GM12878 (cell line): ENCODE measurements around the gene OTC. TPM values are rescaled to one million over a fixed set of nuclear protein-coding genes. Genes with fewer than 3 reads are reported as not detected.

Experiments
- ATAC-seq: fragments of 200-7000 bp; cut with Tn5 transposase; 3 replicates; pipeline ENCODE4 v1.9.1; 2020; ENCODE audit warnings: mild to moderate bottlenecking, moderate library complexity
- BruUV-seq: library from RNA; stranded (reverse); fragments of 400-500 nt; replicated peaks from 2 replicates; lab custom pipeline; 2021; lab: Mats Ljungman, UMichigan
- CTCF ChIA-PET: fragments of 300-600 bp; sonication (Branson Sonifier 250); formaldehyde crosslinking; extraction: SDS; loops from one replicate; lab custom pipeline; 2021; ENCODE audit warnings: inconsistent platforms; lab: Yijun Ruan, JAX
- POLR2A ChIA-PET: fragments of 350-600 bp; formaldehyde crosslinking; extraction: SDS; loops from one replicate; lab custom pipeline; 2021; ENCODE audit warnings: inconsistent platforms; lab: Charles Lee
- RAD21 ChIA-PET: fragments of 300-600 bp; sonication (Branson Sonifier 250); formaldehyde crosslinking; loops from one replicate; lab custom pipeline; 2023; ENCODE audit warnings: antibody characterized with exemption; ENCODE audit not compliant: unreplicated experiment; lab: Charles Lee
- SMC1A ChIA-PET: fragments of 300-600 bp; sonication (Branson Sonifier 250); formaldehyde crosslinking; loops from one replicate; lab custom pipeline; 2023; ENCODE audit not compliant: unreplicated experiment, uncharacterized antibody; lab: Charles Lee
- DNase-seq: peaks from one replicate; pipeline ENCODE4 v3.0.0-alpha.2; 2011; ENCODE audit warnings: low read depth, low spot score
- FAIRE-seq: peaks from 3 replicates; lab custom pipeline; 2011; peaks lifted over from hg19 to GRCh38; lab: Jason Lieb, UNC
- H2AFZ ChIP-seq: 2 replicates; pipeline ENCODE4 v1.6.0; 2011; ENCODE audit warnings: low read depth, low read length, control low read depth; ENCODE audit not compliant: control insufficient read depth
- H3K27ac ChIP-seq: 2 replicates; pipeline ENCODE4 v1.5.1; 2011; ENCODE audit warnings: control low read depth; ENCODE audit not compliant: control insufficient read depth, insufficient read depth
- H3K27me3 ChIP-seq, 2 experiments: replicated peaks in 1 of 2; 2 replicates each; pipeline versions ENCODE4 v1.6.0 to v1.6.1; 2011; ENCODE audit warnings: low read length in 1 of 2; ENCODE audit not compliant: control insufficient read depth in 2 of 2, insufficient read depth in 2 of 2
- H3K36me3 ChIP-seq, 2 experiments: 2 replicates each; pipeline ENCODE4 v1.5.1; 2011; ENCODE audit warnings: low read length in 1 of 2; ENCODE audit not compliant: control insufficient read depth in 2 of 2, insufficient read depth in 2 of 2
- H3K4me1 ChIP-seq: 2 replicates; pipeline ENCODE4 v1.6.1; 2011; ENCODE audit warnings: mild to moderate bottlenecking, low read length, moderate library complexity, mixed read lengths; ENCODE audit not compliant: control insufficient read depth, insufficient read depth
- H3K4me2 ChIP-seq: 2 replicates; pipeline ENCODE4 v1.6.0; 2011; ENCODE audit warnings: control low read depth; ENCODE audit not compliant: control insufficient read depth, insufficient read depth
- H3K4me3 ChIP-seq: fragments of 200-600 bp; sonication (generic); 2 replicates; pipeline ENCODE4 v1.5.1; 2016
- H3K79me2 ChIP-seq: 2 replicates; pipeline ENCODE4 v1.6.0; 2011; ENCODE audit warnings: low read length; ENCODE audit not compliant: control insufficient read depth, insufficient read depth
- H3K9ac ChIP-seq: 2 replicates; pipeline ENCODE4 v1.8.0; 2011; ENCODE audit warnings: low read length, control low read depth, mixed read lengths; ENCODE audit not compliant: control insufficient read depth, insufficient read depth
- H3K9me3 ChIP-seq: replicated peaks from 3 replicates; pipeline ENCODE4 v1.5.1; 2011; ENCODE audit warnings: mild to moderate bottlenecking, low read length; ENCODE audit not compliant: control insufficient read depth, insufficient read depth
- H4K20me1 ChIP-seq: 2 replicates; pipeline ENCODE4 v1.6.0; 2011; ENCODE audit not compliant: control insufficient read depth, insufficient read depth
- CBX3 ChIP-seq: fragments of 200-600 bp; sonication (generic); IDR thresholded peaks from 2 replicates; pipeline ENCODE4 v1.6.1; 2016; ENCODE audit warnings: low read depth, borderline replicate concordance
- CHD1 ChIP-seq: IDR thresholded peaks from 2 replicates; pipeline ENCODE4 v1.6.1; 2012; ENCODE audit warnings: low read depth, low read length, improper control_type of control experiment
- FOS ChIP-seq: IDR thresholded peaks from 3 replicates; pipeline ENCODE4 v1.6.1; 2011; ENCODE audit warnings: borderline replicate concordance; ENCODE audit not compliant: insufficient read length; ENCODE audit errors: extremely low read depth
- KAT2A ChIP-seq: conservative IDR thresholded peaks from 2 replicates; pipeline ENCODE4 v1.6.1; 2011; ENCODE audit warnings: low read depth, low read length; ENCODE audit not compliant: control insufficient read depth
- MLLT1 ChIP-seq: fragments of 450-650 bp; IDR thresholded peaks from 2 replicates; pipeline ENCODE4 v1.6.1; 2016; ENCODE audit warnings: mild to moderate bottlenecking
- MYC ChIP-seq: IDR thresholded peaks from 2 replicates; pipeline ENCODE4 v1.6.1; 2011; ENCODE audit warnings: mild to moderate bottlenecking, low read length, moderate library complexity, inconsistent platforms; ENCODE audit not compliant: insufficient read depth, insufficient replicate concordance, insufficient read length, severe bottlenecking
- NFYB ChIP-seq: IDR thresholded peaks from 2 replicates; pipeline ENCODE4 v1.6.1; 2011; ENCODE audit warnings: low read depth, mild to moderate bottlenecking, low read length, improper control_type of control experiment, moderate library complexity; ENCODE audit not compliant: insufficient read depth
- POLR2AphosphoS5 ChIP-seq: IDR thresholded peaks from 2 replicates; pipeline ENCODE4 v1.6.1; 2011; ENCODE audit warnings: mild to moderate bottlenecking, low read length, inconsistent platforms
- RCOR1 ChIP-seq: conservative IDR thresholded peaks from 2 replicates; pipeline ENCODE4 v1.6.1; 2012; ENCODE audit warnings: low read depth, low read length, improper control_type of control experiment
- SKIL ChIP-seq: fragments of 450-650 bp; IDR thresholded peaks from 2 replicates; pipeline ENCODE4 v1.6.1; 2017; ENCODE audit warnings: mild to moderate bottlenecking, low read depth, inconsistent platforms; ENCODE audit not compliant: poor library complexity, severe bottlenecking
- STAT1 ChIP-seq: fragments of 450-650 bp; conservative IDR thresholded peaks from 2 replicates; pipeline ENCODE4 v1.6.1; 2014; ENCODE audit warnings: antibody characterized with exemption, mild to moderate bottlenecking
- SUZ12 ChIP-seq: fragments of 200-600 bp; sonication (generic); IDR thresholded peaks from one replicate; pipeline ENCODE4 v1.6.1; 2018; ENCODE audit warnings: antibody characterized with exemption, mild to moderate bottlenecking; ENCODE audit not compliant: unreplicated experiment
- ZBTB33 ChIP-seq: fragments of 450-650 bp; IDR thresholded peaks from 2 replicates; pipeline ENCODE4 v1.6.1; 2017; ENCODE audit warnings: mild to moderate bottlenecking
- WGBS: methylation state at CpG from one replicate; pipeline ENCODE4 v1.1.6; 2016; ENCODE audit warnings: low lambda C conversion rate; ENCODE audit not compliant: insufficient replicate concordance, insufficient coverage; ENCODE audit errors: missing lambda C conversion rate; 5-methylcytosine and 5-hydroxymethylcytosine counted together
- in situ Hi-C: fragments of 300-500 bp; cut with MboI; formaldehyde crosslinking; loops from 9 replicates; pipeline ENCODE4 v1.14.3; 2018; ENCODE audit warnings: mixed read lengths
- intact Hi-C: fragments of 100-400 bp; cut with micrococcal nuclease; formaldehyde crosslinking; loops from one replicate; pipeline ENCODE4 v1.14.2; 2022; ENCODE audit not compliant: unreplicated experiment
- polyA plus RNA-seq, 11 experiments: library from polyadenylated mRNA; depleted of rRNA in 4 of 11; unstranded in 6 of 11; stranded (reverse) in 5 of 11; fragments of >200 nt; fragmentation: Nextera tagmentation in 4 of 11; fragmentation: Illumina TruSeq in 1 of 11; extraction: Ambion mirVana in 4 of 11; extraction: Trizol in 1 of 11; gene quantifications; 1 replicate in 1 of 11; 2 replicates in 10 of 11; pipeline versions ENCODE4 v1.2.1 to v1.2.3, GENCODE V29; 2011 to 2016; ENCODE audit warnings: inconsistent platforms in 2 of 11, missing spikeins in 2 of 11, low read depth in 1 of 11
- total RNA-seq, 4 experiments: library from RNA; depleted of rRNA in 3 of 4; stranded (reverse); fragments of >200 nt in 3 of 4; fragmentation: Illumina TruSeq in 1 of 4; extraction: Trizol in 1 of 4; gene quantifications; 2 replicates each; pipeline versions ENCODE4 v1.2.1 to v1.2.3, GENCODE V29; 2013 to 2021
- TF ChIP-seq, protein P1 (sequence below): fragments of 450-650 bp; IDR thresholded peaks from 2 replicates; pipeline ENCODE4 v1.6.1; 2018; ENCODE audit warnings: mild to moderate bottlenecking, low read depth, moderate library complexity; ENCODE audit not compliant: partially characterized antibody

Gene OTC
- total and polyA plus RNA-seq, 10 of the 15 experiments (the other 5 are each of a cell fraction or from before 2014, with no cell fraction given) = not detected

GRCh38 chrX:38341442-38341841 lies 11.0 kb upstream of the OTC start:
- ChIA-PET RAD21 (no interaction called here), POLR2A (no interaction called here), SMC1A (no interaction called here), CTCF (no interaction called here)
- no peaks in the 10 kb centered on the region for H3K9me3 ChIP-seq
- no peaks in the 10 kb centered on the region for H3K4me1 ChIP-seq
- BruUV-seq = no TSS peak
- H2AFZ ChIP-seq = no peak overlapping the region
- no peak overlapping the region for H3K27ac ChIP-seq
- intact Hi-C loops = no loop called here
- no peaks in the 10 kb centered on the region for H4K20me1 ChIP-seq
- 45% methylated on average over 3 of the region's 3 CpGs for WGBS
- no peak overlapping the region for H3K9ac ChIP-seq
- no peaks in the 10 kb centered on the region for H3K79me2 ChIP-seq
- H3K27me3 ChIP-seq = no peaks in the 10 kb centered on the region; a peak in 1 of 4 replicates
- ATAC-seq = no peak
- H3K36me3 ChIP-seq = no peaks in the 10 kb centered on the region
- in situ Hi-C loops = no loop called here
- no peak overlapping the region for H3K4me2 ChIP-seq
- no peak overlapping the region for H3K4me3 ChIP-seq
- FAIRE-seq = no peak
- no peak for DNase-seq
- TF ChIP-seq MYC = no peak
- no peak for TF ChIP-seq CHD1
- TF ChIP-seq NFYB = no peak
- no peak for TF ChIP-seq STAT1
- no peak for TF ChIP-seq SKIL
- TF ChIP-seq ZBTB33 = no peak
- TF ChIP-seq SUZ12 = no peak
- no peak for TF ChIP-seq MLLT1
- TF ChIP-seq FOS = no peak
- no peak for TF ChIP-seq CBX3
- no peak for TF ChIP-seq KAT2A
- TF ChIP-seq RCOR1 = no peak
- TF ChIP-seq, protein P1, sequence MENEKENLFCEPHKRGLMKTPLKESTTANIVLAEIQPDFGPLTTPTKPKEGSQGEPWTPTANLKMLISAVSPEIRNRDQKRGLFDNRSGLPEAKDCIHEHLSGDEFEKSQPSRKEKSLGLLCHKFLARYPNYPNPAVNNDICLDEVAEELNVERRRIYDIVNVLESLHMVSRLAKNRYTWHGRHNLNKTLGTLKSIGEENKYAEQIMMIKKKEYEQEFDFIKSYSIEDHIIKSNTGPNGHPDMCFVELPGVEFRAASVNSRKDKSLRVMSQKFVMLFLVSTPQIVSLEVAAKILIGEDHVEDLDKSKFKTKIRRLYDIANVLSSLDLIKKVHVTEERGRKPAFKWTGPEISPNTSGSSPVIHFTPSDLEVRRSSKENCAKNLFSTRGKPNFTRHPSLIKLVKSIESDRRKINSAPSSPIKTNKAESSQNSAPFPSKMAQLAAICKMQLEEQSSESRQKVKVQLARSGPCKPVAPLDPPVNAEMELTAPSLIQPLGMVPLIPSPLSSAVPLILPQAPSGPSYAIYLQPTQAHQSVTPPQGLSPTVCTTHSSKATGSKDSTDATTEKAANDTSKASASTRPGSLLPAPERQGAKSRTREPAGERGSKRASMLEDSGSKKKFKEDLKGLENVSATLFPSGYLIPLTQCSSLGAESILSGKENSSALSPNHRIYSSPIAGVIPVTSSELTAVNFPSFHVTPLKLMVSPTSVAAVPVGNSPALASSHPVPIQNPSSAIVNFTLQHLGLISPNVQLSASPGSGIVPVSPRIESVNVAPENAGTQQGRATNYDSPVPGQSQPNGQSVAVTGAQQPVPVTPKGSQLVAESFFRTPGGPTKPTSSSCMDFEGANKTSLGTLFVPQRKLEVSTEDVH = no peak
- TF ChIP-seq POLR2AphosphoS5 = no peak
